HepG2 (cell line): ENCODE measurements around the gene DPYSL3. TPM values are rescaled to one million over a fixed set of nuclear protein-coding genes. Genes with fewer than 3 reads are reported as not detected.

ENCODE experiments used
- ATAC-seq: fragments of 200-7000 bp; cut with Tn5 transposase; 3 replicates; pipeline ENCODE4 v1.9.1; 2020; ENCODE audit warnings: mild to moderate bottlenecking, moderate library complexity
- BruUV-seq: library from RNA; stranded (reverse); fragments of 400-500 nt; replicated peaks from 2 replicates; lab custom pipeline; 2021; lab: Mats Ljungman, UMichigan
- CTCF ChIA-PET: fragments of 300-600 bp; formaldehyde crosslinking; extraction: SDS; loops from one replicate; lab custom pipeline; 2021; ENCODE audit warnings: low total read pairs, inconsistent platforms, low intra/inter-chr PET ratio; lab: Yijun Ruan, JAX
- POLR2A ChIA-PET: fragments of 350-600 bp; sonication (Branson Sonifier 250); formaldehyde crosslinking; loops from one replicate; lab custom pipeline; 2020; ENCODE audit warnings: antibody characterized with exemption, inconsistent platforms; lab: Yijun Ruan, JAX
- DNase-seq: peaks from one replicate; pipeline ENCODE4 v3.0.0-alpha.2; 2015; ENCODE audit warnings: low spot score
- FAIRE-seq: peaks from 3 replicates; lab custom pipeline; 2011; peaks lifted over from hg19 to GRCh38; lab: Jason Lieb, UNC
- H2AFZ ChIP-seq: one replicate; pipeline ENCODE4 v1.6.1; 2011; ENCODE audit warnings: low read length, inconsistent platforms
- H3K27ac ChIP-seq: fragments of 300-600 bp; 3 replicates; pipeline ENCODE4 v1.8.0; 2011; ENCODE audit warnings: mixed run types, mild to moderate bottlenecking, mixed read lengths, low read length, inconsistent platforms; ENCODE audit not compliant: insufficient read depth; ENCODE audit errors: extremely low read length
- H3K27me3 ChIP-seq, 2 experiments: fragments of 200-600 bp in 1 of 2; 2 replicates in 1 of 2; 3 replicates in 1 of 2; pipeline versions ENCODE4 v1.6.0 to v1.8.0; 2011; ENCODE audit warnings: low read length in 2 of 2, mild to moderate bottlenecking in 2 of 2, moderate library complexity in 2 of 2, inconsistent platforms in 1 of 2; ENCODE audit not compliant: insufficient read depth in 2 of 2, control insufficient read depth in 1 of 2
- H3K36me3 ChIP-seq, 2 experiments: fragments of 200-600 bp in 1 of 2; replicated peaks in 1 of 2; 2 replicates in 1 of 2; 3 replicates in 1 of 2; pipeline versions ENCODE4 v1.5.1 to v1.8.0; 2011; ENCODE audit warnings: low read length in 2 of 2, inconsistent platforms in 1 of 2; ENCODE audit not compliant: insufficient read depth in 2 of 2, control insufficient read depth in 1 of 2
- H3K4me1 ChIP-seq: 2 replicates; pipeline ENCODE4 v1.5.1; 2012; ENCODE audit warnings: low read length, inconsistent platforms; ENCODE audit not compliant: insufficient read depth
- H3K4me2 ChIP-seq: 2 replicates; pipeline ENCODE4 v1.6.0; 2011; ENCODE audit warnings: low read depth, low read length, inconsistent platforms
- H3K4me3 ChIP-seq, 3 experiments: fragments of 200-600 bp in 1 of 3; sonication (generic), shearing (Covaris generic) in 1 of 3; replicated peaks in 1 of 3; 2 replicates each; pipeline ENCODE4 v1.5.1; 2011 to 2016; ENCODE audit warnings: low read length in 3 of 3, inconsistent platforms in 2 of 3, low read depth in 2 of 3, mild to moderate bottlenecking in 2 of 3, control low read depth in 1 of 3, mixed read lengths in 1 of 3; ENCODE audit not compliant: insufficient read depth in 1 of 3
- H3K79me2 ChIP-seq: one replicate; pipeline ENCODE4 v1.6.1; 2011; ENCODE audit warnings: low read length, inconsistent platforms; ENCODE audit not compliant: insufficient read depth
- H3K9ac ChIP-seq: 2 replicates; pipeline ENCODE4 v1.6.0; 2011; ENCODE audit warnings: mild to moderate bottlenecking, low read depth, low read length, inconsistent platforms; ENCODE audit not compliant: insufficient read depth
- H3K9me3 ChIP-seq: 2 replicates; pipeline ENCODE4 v1.5.1; 2012; ENCODE audit warnings: mild to moderate bottlenecking, low read length
- H4K20me1 ChIP-seq: 2 replicates; pipeline ENCODE4 v1.6.0; 2011; ENCODE audit warnings: inconsistent platforms, mild to moderate bottlenecking, low read length, moderate library complexity; ENCODE audit not compliant: insufficient read depth
- EEA1 ChIP-seq: sonication (generic); formaldehyde crosslinking; IDR thresholded peaks from 2 replicates; pipeline ENCODE4 v1.5.1; 2020; ENCODE audit warnings: mild to moderate bottlenecking, missing genetic modification reagents, borderline replicate concordance
- GTF3A ChIP-seq: sonication (generic); formaldehyde crosslinking; conservative IDR thresholded peaks from 2 replicates; pipeline ENCODE4 v1.4.0; 2020; ENCODE audit warnings: mild to moderate bottlenecking, missing genetic modification reagents
- MIER2 ChIP-seq: IDR thresholded peaks from 2 replicates; pipeline ENCODE4 v1.6.1; 2016; ENCODE audit warnings: missing biosample characterization, missing genetic modification reagents
- PLSCR1 ChIP-seq: sonication (generic); formaldehyde crosslinking; IDR thresholded peaks from 2 replicates; pipeline ENCODE4 v1.5.0; 2020; ENCODE audit warnings: missing genetic modification reagents, mild to moderate bottlenecking, borderline replicate concordance
- ZNF121 ChIP-seq: sonication (generic); formaldehyde crosslinking; IDR thresholded peaks from 2 replicates; pipeline ENCODE4 v1.5.0; 2020; ENCODE audit warnings: mild to moderate bottlenecking, missing genetic modification reagents
- ZNF263 ChIP-seq: sonication (generic); formaldehyde crosslinking; IDR thresholded peaks from 2 replicates; pipeline ENCODE4 v1.4.0; 2020; ENCODE audit warnings: missing genetic modification reagents
- ZNF484 ChIP-seq: sonication (generic); formaldehyde crosslinking; IDR thresholded peaks from 2 replicates; pipeline ENCODE4 v1.5.1; 2020; ENCODE audit warnings: mild to moderate bottlenecking, low read depth, missing genetic modification reagents, borderline replicate concordance
- ZNF597 ChIP-seq: sonication (generic); formaldehyde crosslinking; IDR thresholded peaks from 2 replicates; pipeline ENCODE4 v1.5.0; 2020; ENCODE audit warnings: missing genetic modification reagents
- ZNF687 ChIP-seq: sonication (generic); formaldehyde crosslinking; IDR thresholded peaks from 2 replicates; pipeline ENCODE4 v1.5.1; 2020; ENCODE audit warnings: mild to moderate bottlenecking, missing genetic modification reagents, moderate library complexity
- ZNF772 ChIP-seq: sonication (generic); formaldehyde crosslinking; IDR thresholded peaks from 2 replicates; pipeline ENCODE4 v1.5.0; 2020; ENCODE audit warnings: mild to moderate bottlenecking, missing genetic modification reagents
- ZZZ3 ChIP-seq: sonication (generic); formaldehyde crosslinking; IDR thresholded peaks from 2 replicates; pipeline ENCODE4 v1.4.0; 2020; ENCODE audit warnings: missing genetic modification reagents, mild to moderate bottlenecking, borderline replicate concordance
- WGBS: methylation state at CpG from one replicate; pipeline ENCODE4 v1.1.6; 2017; ENCODE audit warnings: low lambda C conversion rate; 5-methylcytosine and 5-hydroxymethylcytosine counted together
- in situ Hi-C: cut with HindIII; loops from 2 replicates; pipeline ENCODE4 v1.10.0; 2017; ENCODE audit warnings: low pct_unique_long_range_greater_than_20kb; ENCODE audit not compliant: extremely low pct_ligation_motif_present
- intact Hi-C: fragments of 100-400 bp; cut with micrococcal nuclease; formaldehyde crosslinking; loops from one replicate; pipeline ENCODE4 v1.10.0; 2022; ENCODE audit not compliant: unreplicated experiment
- polyA plus RNA-seq, 8 experiments: library from polyadenylated mRNA; depleted of rRNA in 3 of 8; stranded (reverse) in 7 of 8; unstranded in 1 of 8; fragments of >200 nt; fragmentation: Illumina TruSeq in 4 of 8; extraction: Trizol in 4 of 8; gene quantifications; 2 replicates each; pipeline versions ENCODE4 v1.2.1 to v1.2.3, GENCODE V29; 2011 to 2016; ENCODE audit warnings: low read depth in 4 of 8, missing spikeins in 1 of 8, mixed read lengths in 1 of 8; ENCODE audit not compliant: insufficient read depth in 1 of 8
- total RNA-seq, 5 experiments: library from RNA; depleted of rRNA; stranded (reverse); fragments of >200 nt; fragmentation: Illumina TruSeq; extraction: Trizol; gene quantifications; 2 replicates each; pipeline ENCODE4 v1.2.3, GENCODE V29; 2016; ENCODE audit warnings: low read depth in 1 of 5
- TF ChIP-seq, protein P1 (sequence below), 2 experiments: IDR thresholded peaks; 2 replicates each; pipeline ENCODE4 v1.6.1; 2011 to 2012; ENCODE audit warnings: low read length in 2 of 2, borderline replicate concordance in 1 of 2, low read depth in 1 of 2, mild to moderate bottlenecking in 1 of 2, moderate library complexity in 1 of 2
- TF ChIP-seq, protein P2 (sequence below): sonication (generic); formaldehyde crosslinking; IDR thresholded peaks from 2 replicates; pipeline ENCODE4 v1.8.0; 2022; ENCODE audit warnings: missing genetic modification reagents, low read depth, mild to moderate bottlenecking, borderline replicate concordance

Gene DPYSL3
- total and polyA plus RNA-seq, 2 of the 13 experiments (the other 11 are each of a cell fraction or from before 2014, with no cell fraction given) = 0.08 to 0.15 TPM

DNA sequence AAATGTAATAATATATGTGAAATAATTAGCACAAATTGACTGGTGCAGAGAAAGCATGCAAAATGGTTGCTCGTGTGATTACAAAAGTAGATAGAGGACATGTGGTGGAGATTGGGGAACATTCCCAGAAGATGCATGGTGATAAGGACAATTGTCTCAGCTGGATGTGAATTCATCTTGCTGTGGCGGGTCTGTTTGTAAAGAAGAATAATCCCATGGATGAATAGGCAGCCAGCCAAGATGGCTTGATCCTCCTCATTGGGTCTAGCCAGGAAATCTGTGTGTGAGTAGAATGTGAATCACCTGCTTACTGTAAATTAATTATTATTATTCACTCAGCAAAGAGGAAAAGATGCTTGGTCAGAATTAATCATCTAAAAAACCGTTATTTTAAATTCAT lies 12.6 kb upstream of the DPYSL3 start (continued):
- TF ChIP-seq ZNF263 (CRISPR knock-in tag) (no peak), ZNF597 (CRISPR knock-in tag) (no peak), ZNF687 (CRISPR knock-in tag) (no peak), GTF3A (CRISPR knock-in tag) (no peak), ZNF484 (CRISPR knock-in tag) (no peak), PLSCR1 (CRISPR knock-in tag) (no peak)

GRCh38 chr5:147520450-147520849 lies 10.6 kb upstream of the DPYSL3 start:
- ATAC-seq = no peak
- POLR2A ChIA-PET = no interaction called here
- H3K4me2 ChIP-seq = no peak overlapping the region
- in situ Hi-C loops = no loop called here
- no peak overlapping the region for H3K4me3 ChIP-seq
- no peaks in the 10 kb centered on the region for H3K4me1 ChIP-seq
- no TSS peak for BruUV-seq
- H3K79me2 ChIP-seq = no peaks in the 10 kb centered on the region
- H3K27ac ChIP-seq = no peak overlapping the region
- no peak overlapping the region for H3K9ac ChIP-seq
- WGBS = 0% methylated on average over 1 of the region's 1 CpG
- FAIRE-seq = no peak
- no peak overlapping the region for H2AFZ ChIP-seq
- intact Hi-C loops = no loop called here
- DNase-seq = no peak
- no peaks in the 10 kb centered on the region for H3K36me3 ChIP-seq
- H4K20me1 ChIP-seq = no peaks in the 10 kb centered on the region
- no peaks in the 10 kb centered on the region for H3K9me3 ChIP-seq
- CTCF ChIA-PET = no interaction called here
- H3K27me3 ChIP-seq = no peaks in the 10 kb centered on the region; a peak in 1 of 5 replicates
- TF ChIP-seq ZNF772 (CRISPR knock-in tag) (no peak), EEA1 (CRISPR knock-in tag) (no peak), MIER2 (0 out of 2 replicates have a peak, but pooled peaks have one; percentile 28), ZZZ3 (CRISPR knock-in tag) (no peak), ZNF121 (CRISPR knock-in tag) (no peak)
- TF ChIP-seq, protein P1, sequence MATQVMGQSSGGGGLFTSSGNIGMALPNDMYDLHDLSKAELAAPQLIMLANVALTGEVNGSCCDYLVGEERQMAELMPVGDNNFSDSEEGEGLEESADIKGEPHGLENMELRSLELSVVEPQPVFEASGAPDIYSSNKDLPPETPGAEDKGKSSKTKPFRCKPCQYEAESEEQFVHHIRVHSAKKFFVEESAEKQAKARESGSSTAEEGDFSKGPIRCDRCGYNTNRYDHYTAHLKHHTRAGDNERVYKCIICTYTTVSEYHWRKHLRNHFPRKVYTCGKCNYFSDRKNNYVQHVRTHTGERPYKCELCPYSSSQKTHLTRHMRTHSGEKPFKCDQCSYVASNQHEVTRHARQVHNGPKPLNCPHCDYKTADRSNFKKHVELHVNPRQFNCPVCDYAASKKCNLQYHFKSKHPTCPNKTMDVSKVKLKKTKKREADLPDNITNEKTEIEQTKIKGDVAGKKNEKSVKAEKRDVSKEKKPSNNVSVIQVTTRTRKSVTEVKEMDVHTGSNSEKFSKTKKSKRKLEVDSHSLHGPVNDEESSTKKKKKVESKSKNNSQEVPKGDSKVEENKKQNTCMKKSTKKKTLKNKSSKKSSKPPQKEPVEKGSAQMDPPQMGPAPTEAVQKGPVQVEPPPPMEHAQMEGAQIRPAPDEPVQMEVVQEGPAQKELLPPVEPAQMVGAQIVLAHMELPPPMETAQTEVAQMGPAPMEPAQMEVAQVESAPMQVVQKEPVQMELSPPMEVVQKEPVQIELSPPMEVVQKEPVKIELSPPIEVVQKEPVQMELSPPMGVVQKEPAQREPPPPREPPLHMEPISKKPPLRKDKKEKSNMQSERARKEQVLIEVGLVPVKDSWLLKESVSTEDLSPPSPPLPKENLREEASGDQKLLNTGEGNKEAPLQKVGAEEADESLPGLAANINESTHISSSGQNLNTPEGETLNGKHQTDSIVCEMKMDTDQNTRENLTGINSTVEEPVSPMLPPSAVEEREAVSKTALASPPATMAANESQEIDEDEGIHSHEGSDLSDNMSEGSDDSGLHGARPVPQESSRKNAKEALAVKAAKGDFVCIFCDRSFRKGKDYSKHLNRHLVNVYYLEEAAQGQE (IDR thresholded peaks at IDR 0.05; ENCODE audit: borderline replicate concordance in 1 of 2, low read depth in 1 of 2, low read length in 2 of 2) = peak in 1 of 2 experiments; percentile 65; a peak in 2 of 4 replicates
- TF ChIP-seq, protein P2, sequence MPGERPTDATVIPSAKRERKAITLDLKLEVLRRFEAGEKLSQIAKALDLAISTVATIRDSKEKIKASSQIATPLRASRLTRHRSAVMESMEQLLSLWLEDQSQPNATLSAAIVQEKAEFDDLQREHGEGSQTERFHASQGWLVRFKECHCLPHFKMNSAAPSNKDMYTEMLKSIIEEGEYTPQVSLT (CRISPR knock-in tag) = no peak
